K562 (cell line): ENCODE measurements around the gene TRIM62. TPM values are rescaled to one million over a fixed set of nuclear protein-coding genes. Genes with fewer than 3 reads are reported as not detected.
A peak's percentile ranks its signal among the peaks of the same experiment; 100 is the strongest.

Experiments
- ARHGAP35 ChIP-seq: fragments of 450-650 bp; IDR thresholded peaks from 2 replicates; pipeline ENCODE4 v1.6.1; 2018; ENCODE audit not compliant: partially characterized antibody
- ATF4 ChIP-seq: fragments of 450-650 bp; formaldehyde crosslinking; IDR thresholded peaks from 2 replicates; pipeline ENCODE4 v1.4.0; 2022; ENCODE audit warnings: mild to moderate bottlenecking, moderate library complexity
- CC2D1A ChIP-seq: fragments of 450-650 bp; IDR thresholded peaks from 2 replicates; pipeline ENCODE4 v1.6.1; 2017; ENCODE audit warnings: mild to moderate bottlenecking
- EHMT2 ChIP-seq: fragments of 450-650 bp; IDR thresholded peaks from 2 replicates; pipeline ENCODE4 v1.6.1; 2018; ENCODE audit warnings: antibody characterized with exemption
- EZH2 ChIP-seq: IDR thresholded peaks from 2 replicates; pipeline ENCODE4 v1.6.1; 2012; ENCODE audit warnings: low read depth, mild to moderate bottlenecking, inconsistent platforms, low read length, borderline replicate concordance
- GTF2A2 ChIP-seq: IDR thresholded peaks from 2 replicates; pipeline ENCODE4 v1.6.1; 2016; ENCODE audit warnings: mild to moderate bottlenecking, missing genetic modification characterization, missing compliant biosample characterization
- KLF16 ChIP-seq: IDR thresholded peaks from 2 replicates; pipeline ENCODE4 v1.6.1; 2016; ENCODE audit warnings: antibody characterized with exemption
- PML ChIP-seq: IDR thresholded peaks from 2 replicates; pipeline ENCODE4 v1.6.1; 2012; ENCODE audit warnings: low read length, inconsistent platforms
- POLR2G ChIP-seq: fragments of 200-400 bp; formaldehyde crosslinking; IDR thresholded peaks from 2 replicates; pipeline ENCODE4 v1.6.1; 2017; ENCODE audit warnings: low read depth, mild to moderate bottlenecking, antibody characterized with exemption, low read length, moderate library complexity
- RAD21 ChIP-seq, 2 experiments: fragments of 250-450 bp in 1 of 2; fragments of 450-650 bp in 1 of 2; sonication (Bioruptor Pico) in 1 of 2; formaldehyde crosslinking in 1 of 2; IDR thresholded peaks in 1 of 2; conservative IDR thresholded peaks in 1 of 2; 2 replicates each; pipeline versions ENCODE4 v1.4.0 to v1.8.0; 2020 to 2022; ENCODE audit warnings: mild to moderate bottlenecking in 2 of 2, moderate library complexity in 1 of 2
- RCOR1 ChIP-seq, 2 experiments: IDR thresholded peaks; 2 replicates each; pipeline ENCODE4 v1.6.1; 2012; ENCODE audit warnings: low read depth in 2 of 2, low read length in 2 of 2, borderline replicate concordance in 1 of 2, improper control_type of control experiment in 1 of 2
- REST ChIP-seq, 2 experiments: fragments of 450-650 bp; formaldehyde crosslinking in 1 of 2; IDR thresholded peaks; 2 replicates each; pipeline versions ENCODE4 v1.4.0 to v1.6.1; 2014 to 2020; ENCODE audit warnings: mild to moderate bottlenecking in 2 of 2, borderline replicate concordance in 1 of 2, low read depth in 1 of 2
- RFX5 ChIP-seq: IDR thresholded peaks from 2 replicates; pipeline ENCODE4 v1.6.1; 2011; ENCODE audit warnings: low read depth, mild to moderate bottlenecking, improper control_type of control experiment, low read length
- RHOXF2B ChIP-seq: fragments of 250-450 bp; sonication (Bioruptor Pico); conservative IDR thresholded peaks from 2 replicates; pipeline ENCODE4 v1.5.1; 2021
- ZKSCAN1 ChIP-seq: fragments of 150-350 bp; IDR thresholded peaks from 2 replicates; pipeline ENCODE4 v1.6.1; 2016; ENCODE audit warnings: low read depth, low read length
- ZNF184 ChIP-seq: sonication (generic); formaldehyde crosslinking; IDR thresholded peaks from 2 replicates; pipeline ENCODE4 v1.5.0; 2020; ENCODE audit warnings: missing genetic modification reagents
- ZNF197 ChIP-seq: fragments of 200-800 bp; sonication (Bioruptor generic); IDR thresholded peaks from 2 replicates; pipeline ENCODE4 v1.6.1; 2016; ENCODE audit warnings: low read depth, missing genetic modification characterization, missing compliant biosample characterization
- ZNF583 ChIP-seq: fragments of 250-450 bp; sonication (Bioruptor Pico); IDR thresholded peaks from 2 replicates; pipeline ENCODE4 v1.4.0; 2020
- polyA plus RNA-seq, 8 experiments: library from polyadenylated mRNA; depleted of rRNA in 4 of 8; stranded (reverse) in 5 of 8; unstranded in 3 of 8; fragments of >200 nt; fragmentation: Nextera tagmentation in 2 of 8; fragmentation: Illumina TruSeq in 1 of 8; extraction: Ambion mirVana in 2 of 8; extraction: Trizol in 1 of 8; gene quantifications; 2 replicates each; pipeline versions ENCODE4 v1.2.1 to v1.2.3, GENCODE V29; 2011 to 2014; ENCODE audit warnings: inconsistent platforms in 1 of 8, missing spikeins in 1 of 8
- total RNA-seq, 7 experiments: library from RNA; depleted of rRNA in 6 of 7; stranded (reverse); fragments of >200 nt in 6 of 7; fragmentation: Illumina TruSeq in 2 of 7; extraction: Trizol in 2 of 7; gene quantifications; 2 replicates each; pipeline versions ENCODE4 v1.2.1 to v1.2.3, GENCODE V29; 2011 to 2021; ENCODE audit warnings: low replicate concordance in 1 of 7

The TRIM62 gene
- total and polyA plus RNA-seq, 9 of the 15 experiments (the other 6 are each of a cell fraction or from before 2014, with no cell fraction given): 0.18 to 2.3 (median 0.52) TPM

DNA sequence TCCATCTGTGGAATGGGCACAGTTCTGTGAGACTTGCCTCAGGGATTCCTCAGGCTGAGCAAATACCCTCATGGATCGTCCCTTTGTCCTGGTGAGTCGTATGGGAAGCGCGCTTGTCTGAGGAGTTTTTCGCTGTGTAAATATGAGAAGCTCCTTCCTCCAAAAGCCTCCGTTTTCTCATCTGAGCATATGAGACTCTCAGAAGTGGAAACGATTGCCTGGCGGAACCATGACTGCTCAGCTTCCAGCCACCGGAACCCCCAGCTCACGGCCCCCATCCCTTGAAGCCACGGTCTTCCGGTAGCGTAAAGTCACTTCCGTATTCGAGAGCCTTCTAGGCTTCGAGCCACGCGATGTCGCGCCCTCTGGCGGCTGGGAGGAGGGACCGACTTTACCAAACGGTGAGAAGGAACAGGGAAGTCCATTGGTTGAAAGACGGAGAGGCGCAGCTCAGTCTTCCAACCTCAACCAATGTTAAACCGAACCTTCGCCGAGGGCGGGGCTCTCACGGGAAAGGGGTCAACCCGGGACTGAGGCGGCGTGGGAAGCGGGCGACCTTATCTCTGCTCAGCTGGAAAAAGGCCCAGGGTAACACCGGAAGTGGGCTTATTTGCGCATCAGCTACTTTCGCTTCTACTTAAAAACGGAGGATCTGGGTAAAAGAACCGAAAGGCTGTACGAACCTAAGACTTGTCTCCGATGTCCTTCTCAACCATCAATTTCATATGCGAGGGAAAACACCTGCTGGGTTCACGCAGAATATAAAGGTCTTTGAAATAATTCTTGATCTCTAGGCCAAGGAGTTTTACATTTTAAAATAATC lies 54.6 kb downstream of the TRIM62 start (continued):
- no peak for TF ChIP-seq REST (IDR thresholded peaks at IDR 0.05; ENCODE audit: borderline replicate concordance)
- TF ChIP-seq REST (CRISPR knock-in tag; IDR thresholded peaks at IDR 0.05; ENCODE audit: low read depth): peak; percentile 27; the same call in 1 of the 2 replicates
- no peak for TF ChIP-seq GTF2A2
- TF ChIP-seq CC2D1A: peak; percentile 98
- TF ChIP-seq ZNF197 (CRISPR knock-in tag): no peak; the same call in 1 of the 2 replicates
- TF ChIP-seq PML: peak; percentile 65; the same call in 1 of the 2 replicates
- TF ChIP-seq ZKSCAN1: peak; percentile 75; the same call in 1 of the 2 replicates
- TF ChIP-seq RFX5: no peak
- TF ChIP-seq EZH2: no peak
- TF ChIP-seq EHMT2: peak; percentile 96
- no peak for TF ChIP-seq ATF4 (CRISPR knock-in tag)
- TF ChIP-seq RAD21 (CRISPR knock-in tag; conservative IDR thresholded peaks at IDR 0.05 in 1 of 2, IDR thresholded peaks at IDR 0.05 in 1 of 2): peak in 1 of 2 experiments; percentile 36; a peak in 2 of 4 replicates
- TF ChIP-seq RCOR1 (IDR thresholded peaks at IDR 0.05; ENCODE audit: borderline replicate concordance in 1 of 2, low read depth in 2 of 2, low read length in 2 of 2): 0 out of 4 replicates have a peak, but pooled peaks of 1 of the 2 experiments have one; percentile 36
- peak; percentile 42; the same call in 1 of the 2 replicates for TF ChIP-seq KLF16
- peak; percentile 79 for TF ChIP-seq POLR2G
- TF ChIP-seq ARHGAP35: no peak
- TF ChIP-seq RHOXF2B: no peak
- TF ChIP-seq ZNF583: no peak
- TF ChIP-seq ZNF184 (CRISPR knock-in tag): no peak
